Measurements from ENCODE around the gene HAL. TPM values are rescaled to one million over a fixed set of nuclear protein-coding genes. Genes with fewer than 3 reads are reported as not detected.

Gene HAL
- total RNA-seq, 1 experiment from 2014 or later = 0.04 TPM

- Histone ChIP-seq H3K27me3 (no peaks in the 10 kb centered on the region), H3K4me3 (no peak overlapping the region), H3K4me1 (no peaks in the 10 kb centered on the region), H3K36me3 (no peaks in the 10 kb centered on the region), H3K27ac (no peak overlapping the region), H3K9me3 (replicated peaks) (no peaks in the 10 kb centered on the region)
- no peak for DNase-seq
Observed at GRCh38 chr12:95994476-95994875, 1.7 kb downstream of the HAL start.

- Histone ChIP-seq H3K4me3 (no peak overlapping the region), H3K4me1 (no peaks in the 10 kb centered on the region), H3K27ac (no peak overlapping the region), H3K36me3 (no peaks in the 10 kb centered on the region), H3K27me3 (no peaks in the 10 kb centered on the region), H3K9me3 (replicated peaks) (no peaks in the 10 kb centered on the region)
- DNase-seq = no peak
Observed at GRCh38 chr12:95993907-95994306, 2.2 kb downstream of the HAL start.

GRCh38 chr12:95990136-95990535 lies 6.0 kb downstream of the HAL start:
- DNase-seq = no peak
- no peak overlapping the region for H3K27ac ChIP-seq

GRCh38 chr12:95989504-95990123 lies 6.5 kb downstream of the HAL start:
- no peak for DNase-seq
- Histone ChIP-seq H3K4me3 (no peak overlapping the region), H3K9me3 (replicated peaks) (no peaks in the 10 kb centered on the region), H3K4me1 (no peaks in the 10 kb centered on the region), H3K36me3 (no peaks in the 10 kb centered on the region), H3K27ac (no peak overlapping the region), H3K27me3 (no peaks in the 10 kb centered on the region)

More at GRCh38 chr12:95990136-95990535, 6.0 kb downstream of the HAL start:
- H3K4me1 ChIP-seq = no peaks in the 10 kb centered on the region
- H3K4me3 ChIP-seq = no peak overlapping the region
- H3K36me3 ChIP-seq = no peaks in the 10 kb centered on the region
- no peaks in the 10 kb centered on the region for H3K27me3 ChIP-seq
- H3K9me3 ChIP-seq (replicated peaks) = no peaks in the 10 kb centered on the region

GRCh38 chr12:95988506-95989275 lies 7.5 kb downstream of the HAL start:
- Histone ChIP-seq H3K9me3 (replicated peaks) (no peaks in the 10 kb centered on the region), H3K4me1 (no peaks in the 10 kb centered on the region), H3K27ac (no peak overlapping the region), H3K36me3 (no peaks in the 10 kb centered on the region), H3K27me3 (no peaks in the 10 kb centered on the region), H3K4me3 (no peak overlapping the region)
- DNase-seq = no peak

GRCh38 chr12:95986635-95987570 lies 9.2 kb downstream of the HAL start:
- DNase-seq = no peak
- Histone ChIP-seq H3K4me1 (no peaks in the 10 kb centered on the region), H3K4me3 (no peak overlapping the region), H3K27ac (no peak overlapping the region), H3K36me3 (no peaks in the 10 kb centered on the region), H3K9me3 (replicated peaks) (no peaks in the 10 kb centered on the region), H3K27me3 (no peaks in the 10 kb centered on the region)

- Histone ChIP-seq H3K27ac (no peak overlapping the region), H3K4me1 (no peaks in the 10 kb centered on the region), H3K9me3 (replicated peaks) (no peaks in the 10 kb centered on the region), H3K36me3 (no peaks in the 10 kb centered on the region), H3K27me3 (no peaks in the 10 kb centered on the region), H3K4me3 (no peak overlapping the region)
- no peak for DNase-seq
Observed at GRCh38 chr12:95984682-95985081, 11.5 kb downstream of the HAL start.

- Histone ChIP-seq H3K9me3 (replicated peaks) (no peaks in the 10 kb centered on the region), H3K27me3 (no peaks in the 10 kb centered on the region)
- DNase-seq = no peak
Observed at GRCh38 chr12:95982602-95983001, 13.5 kb downstream of the HAL start.

GRCh38 chr12:95980437-95980836 lies 15.7 kb downstream of the HAL start:
- Histone ChIP-seq H3K4me1 (no peaks in the 10 kb centered on the region), H3K4me3 (no peak overlapping the region), H3K36me3 (no peaks in the 10 kb centered on the region), H3K27ac (no peak overlapping the region), H3K9me3 (replicated peaks) (no peaks in the 10 kb centered on the region), H3K27me3 (no peaks in the 10 kb centered on the region)
- DNase-seq = no peak

More at GRCh38 chr12:95982602-95983001, 13.5 kb downstream of the HAL start:
- Histone ChIP-seq H3K4me3 (no peak overlapping the region), H3K36me3 (no peaks in the 10 kb centered on the region), H3K4me1 (no peaks in the 10 kb centered on the region), H3K27ac (no peak overlapping the region)

- H3K9me3 ChIP-seq (replicated peaks) = no peaks in the 10 kb centered on the region
- no peaks in the 10 kb centered on the region for H3K27me3 ChIP-seq
- H3K4me1 ChIP-seq = no peaks in the 10 kb centered on the region
- no peaks in the 10 kb centered on the region for H3K36me3 ChIP-seq
- no peak overlapping the region for H3K4me3 ChIP-seq
- no peak for DNase-seq
- H3K27ac ChIP-seq = no peak overlapping the region
Observed at GRCh38 chr12:95978774-95979173, 17.4 kb downstream of the HAL start.

- Histone ChIP-seq H3K36me3 (no peaks in the 10 kb centered on the region), H3K4me1 (no peaks in the 10 kb centered on the region), H3K27me3 (no peaks in the 10 kb centered on the region), H3K9me3 (replicated peaks) (no peaks in the 10 kb centered on the region), H3K27ac (no peak overlapping the region), H3K4me3 (no peak overlapping the region)
- DNase-seq = no peak
Observed at GRCh38 chr12:95978351-95978750, 17.8 kb downstream of the HAL start.

GRCh38 chr12:95977764-95978305 lies 18.3 kb downstream of the HAL start:
- Histone ChIP-seq H3K4me3 (no peak overlapping the region), H3K9me3 (replicated peaks) (no peaks in the 10 kb centered on the region), H3K27ac (no peak overlapping the region), H3K4me1 (no peaks in the 10 kb centered on the region), H3K27me3 (no peaks in the 10 kb centered on the region), H3K36me3 (no peaks in the 10 kb centered on the region)
- no peak for DNase-seq

GRCh38 chr12:95976416-95976832 lies 19.7 kb downstream of the HAL start:
- DNase-seq = peak in 1 of 2 experiments; percentile 9
- Histone ChIP-seq H3K36me3 (no peaks in the 10 kb centered on the region), H3K27me3 (no peaks in the 10 kb centered on the region), H3K27ac (no peak overlapping the region), H3K4me1 (no peaks in the 10 kb centered on the region), H3K9me3 (replicated peaks) (no peaks in the 10 kb centered on the region), H3K4me3 (no peak overlapping the region)

- H3K27me3 ChIP-seq = no peaks in the 10 kb centered on the region
- no peak for DNase-seq
- no peak overlapping the region for H3K4me3 ChIP-seq
- no peak overlapping the region for H3K27ac ChIP-seq
- no peaks in the 10 kb centered on the region for H3K9me3 ChIP-seq (replicated peaks)
- no peaks in the 10 kb centered on the region for H3K4me1 ChIP-seq
- H3K36me3 ChIP-seq = no peaks in the 10 kb centered on the region
Observed at GRCh38 chr12:95975491-95975890, 20.7 kb downstream of the HAL start.

GRCh38 chr12:95974358-95974757 lies 21.8 kb downstream of the HAL start:
- H3K4me3 ChIP-seq = no peak overlapping the region
- no peak overlapping the region for H3K27ac ChIP-seq
- no peaks in the 10 kb centered on the region for H3K27me3 ChIP-seq
- DNase-seq = no peak
- H3K9me3 ChIP-seq (replicated peaks) = no peaks in the 10 kb centered on the region
- no peaks in the 10 kb centered on the region for H3K36me3 ChIP-seq
- H3K4me1 ChIP-seq = no peaks in the 10 kb centered on the region

Measured in SJCRH30 (cell line).